Activated CD4-positive, alpha-beta T cell treated with anti-CD3 and anti-CD28 coated beads, Interleukin-2, amount 10 ng/mL, durations not matched to agents 7 days and 5 days (primary cell): Measurements from ENCODE around the gene IL25. TPM values are rescaled to one million over a fixed set of nuclear protein-coding genes. Genes with fewer than 3 reads are reported as not detected.
"Not testable (repeated sequence)": the region's sequence is repeated elsewhere in the genome, so short reads cannot be mapped to it uniquely, and the experiment has no call there.

Experiments used
- CTCF ChIA-PET: fragments of 350-600 bp; sonication (Branson Sonifier 250); formaldehyde crosslinking; loops from one replicate; lab custom pipeline; 2021; ENCODE audit warnings: antibody characterized with exemption; lab: Charles Lee
- POLR2A ChIA-PET: fragments of 350-600 bp; sonication (Branson Sonifier 250); formaldehyde crosslinking; loops from one replicate; lab custom pipeline; 2021; ENCODE audit warnings: antibody characterized with exemption; lab: Charles Lee
- DNase-seq: peaks from one replicate; pipeline ENCODE4 v3.0.0-alpha.2; 2020
- H3K27ac Mint-ChIP-seq: one replicate; pipeline ENCODE4 v1.8.0; 2021; ENCODE audit warnings: mild to moderate bottlenecking, moderate library complexity, mixed read lengths
- H3K27me3 Mint-ChIP-seq: one replicate; pipeline ENCODE4 v1.8.0; 2021; ENCODE audit warnings: mixed read lengths
- H3K36me3 Mint-ChIP-seq: one replicate; pipeline ENCODE4 v1.8.0; 2021; ENCODE audit warnings: low read depth, mixed read lengths
- H3K4me1 Mint-ChIP-seq: one replicate; pipeline ENCODE4 v1.8.0; 2021; ENCODE audit warnings: mixed read lengths
- H3K4me3 Mint-ChIP-seq: one replicate; pipeline ENCODE4 v1.8.0; 2021; ENCODE audit warnings: mild to moderate bottlenecking, moderate library complexity, mixed read lengths
- H3K9me3 Mint-ChIP-seq: one replicate; pipeline ENCODE4 v1.8.0; 2021; ENCODE audit warnings: mixed read lengths
- total RNA-seq, 2 experiments: library from RNA; stranded (reverse); gene quantifications; one replicate each; pipeline ENCODE4 v1.2.3, GENCODE V29; 2021

IL25 gene
- total RNA-seq, 2 experiments from 2014 or later, result not detected

- H3K4me3 Mint-ChIP-seq, result no peak overlapping the region
- no peaks in the 10 kb centered on the region for H3K36me3 Mint-ChIP-seq
- H3K9me3 Mint-ChIP-seq, result no peaks in the 10 kb centered on the region
- POLR2A ChIA-PET, result no interaction called here
- H3K27me3 Mint-ChIP-seq, result peaks cover 3% of the 10 kb centered on the region
- H3K4me1 Mint-ChIP-seq, result no peaks in the 10 kb centered on the region
- CTCF ChIA-PET, result interaction anchor here (0.6 to 3.0 kb wide), 20 partner anchors 9 to 260 kb away, joined by 3 to 14 read pairs (median 4); partner anchors contain the start of genes PABPN1 and SLC22A17
- no peak overlapping the region for H3K27ac Mint-ChIP-seq
- no peak for DNase-seq
These were observed 7.7 kb downstream of the IL25 start for GRCh38 chr14:23380197-23380914.

- ChIA-PET POLR2A (no interaction called here), CTCF (interaction anchor here (0.7 to 3.0 kb wide), 9 partner anchors 8 to 60 kb away, joined by 3 to 14 read pairs (median 5); partner anchors contain the start of gene PABPN1)
- Mint-ChIP-seq H3K36me3 (no peaks in the 10 kb centered on the region), H3K27me3 (peaks cover 3% of the 10 kb centered on the region), H3K27ac (no peak overlapping the region), H3K4me3 (no peak overlapping the region), H3K4me1 (no peaks in the 10 kb centered on the region), H3K9me3 (no peaks in the 10 kb centered on the region)
- DNase-seq, result no peak
These were observed 8.4 kb downstream of the IL25 start for GRCh38 chr14:23380976-23381375.

GRCh38 chr14:23381871-23382270 is 9.3 kb downstream of the IL25 start:
- no peak overlapping the region for H3K27ac Mint-ChIP-seq
- peaks cover 3% of the 10 kb centered on the region for H3K27me3 Mint-ChIP-seq
- H3K4me1 Mint-ChIP-seq, result no peaks in the 10 kb centered on the region
- H3K9me3 Mint-ChIP-seq, result no peaks in the 10 kb centered on the region
- H3K36me3 Mint-ChIP-seq, result no peaks in the 10 kb centered on the region
- DNase-seq, result no peak
- ChIA-PET CTCF (interaction anchor here (3.1 kb wide), 1 partner anchor 11 kb away, joined by 12 read pairs; no protein-coding TSS in a partner anchor), POLR2A (no interaction called here)
- no peak overlapping the region for H3K4me3 Mint-ChIP-seq

GRCh38 chr14:23382276-23382675 is 9.7 kb downstream of the IL25 start:
- Mint-ChIP-seq H3K4me1 (no peaks in the 10 kb centered on the region), H3K27ac (no peak overlapping the region), H3K4me3 (no peak overlapping the region), H3K36me3 (no peaks in the 10 kb centered on the region), H3K27me3 (peaks cover 3% of the 10 kb centered on the region), H3K9me3 (no peaks in the 10 kb centered on the region)
- ChIA-PET POLR2A (no interaction called here), CTCF (interaction anchor here (0.5 to 3.1 kb wide), 3 partner anchors 11 to 566 kb away, joined by 3 to 12 read pairs (median 4); no protein-coding TSS in a partner anchor)
- DNase-seq, result no peak

GRCh38 chr14:23382731-23383440 is 10.3 kb downstream of the IL25 start:
- no peak overlapping the region for H3K27ac Mint-ChIP-seq
- CTCF ChIA-PET, result interaction anchor here (0.5 to 3.1 kb wide), 5 partner anchors 10 to 566 kb away, joined by 3 to 12 read pairs (median 3); no protein-coding TSS in a partner anchor
- H3K27me3 Mint-ChIP-seq, result peaks cover 3% of the 10 kb centered on the region
- POLR2A ChIA-PET, result interaction anchor here (0.6 kb wide), 1 partner anchor 311 kb away, joined by 3 read pairs; no protein-coding TSS in a partner anchor
- no peaks in the 10 kb centered on the region for H3K4me1 Mint-ChIP-seq
- H3K36me3 Mint-ChIP-seq, result no peaks in the 10 kb centered on the region
- H3K4me3 Mint-ChIP-seq, result no peak overlapping the region
- H3K9me3 Mint-ChIP-seq, result no peaks in the 10 kb centered on the region
- DNase-seq, result no peak

- Mint-ChIP-seq H3K27me3 (peaks cover 3% of the 10 kb centered on the region), H3K27ac (no peak overlapping the region), H3K9me3 (no peaks in the 10 kb centered on the region), H3K4me3 (no peak overlapping the region), H3K36me3 (no peaks in the 10 kb centered on the region), H3K4me1 (no peaks in the 10 kb centered on the region)
- ChIA-PET CTCF (interaction anchor here (0.8 to 3.1 kb wide), 2 partner anchors 9 to 30 kb away, joined by 3 to 12 read pairs; no protein-coding TSS in a partner anchor), POLR2A (no interaction called here)
- DNase-seq, result no peak
These were observed 11.9 kb downstream of the IL25 start for GRCh38 chr14:23384364-23385080.

DNA sequence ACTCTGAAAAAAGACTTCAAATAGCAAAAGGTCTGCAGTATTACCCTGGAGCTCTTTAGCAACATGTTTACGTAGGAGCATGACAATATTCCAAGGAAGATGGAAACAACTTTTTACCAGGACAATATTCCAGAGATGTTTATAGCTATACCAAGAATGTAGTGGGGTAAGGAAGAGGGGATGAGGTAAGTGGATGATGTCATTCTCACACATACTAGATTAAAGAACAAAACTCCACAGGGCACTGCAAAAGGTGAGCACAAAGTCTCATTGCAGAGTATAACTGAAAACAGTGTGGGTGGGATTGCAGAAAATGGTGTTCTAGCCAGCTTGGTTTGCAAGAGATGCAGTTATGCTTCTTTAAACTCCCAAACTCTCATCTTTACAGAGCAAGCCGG is 12.6 kb downstream of the IL25 start:
- POLR2A ChIA-PET, result no interaction called here

GRCh38 chr14:23385642-23386265 is 13.1 kb downstream of the IL25 start:
- no peaks in the 10 kb centered on the region for H3K4me1 Mint-ChIP-seq
- ChIA-PET POLR2A (no interaction called here), CTCF (no interaction called here)
- DNase-seq, result no peak
- H3K9me3 Mint-ChIP-seq, result no peaks in the 10 kb centered on the region
- peaks cover 1% of the 10 kb centered on the region for H3K27me3 Mint-ChIP-seq
- no peak overlapping the region for H3K4me3 Mint-ChIP-seq
- H3K27ac Mint-ChIP-seq, result no peak overlapping the region
- H3K36me3 Mint-ChIP-seq, result no peaks in the 10 kb centered on the region

More for the DNA sequence above, 12.6 kb downstream of the IL25 start:
- CTCF ChIA-PET, result no interaction called here
- Mint-ChIP-seq H3K4me3 (no peak overlapping the region), H3K9me3 (no peaks in the 10 kb centered on the region), H3K27me3 (peaks cover 3% of the 10 kb centered on the region), H3K4me1 (no peaks in the 10 kb centered on the region), H3K27ac (no peak overlapping the region), H3K36me3 (no peaks in the 10 kb centered on the region)
- no peak for DNase-seq

DNA sequence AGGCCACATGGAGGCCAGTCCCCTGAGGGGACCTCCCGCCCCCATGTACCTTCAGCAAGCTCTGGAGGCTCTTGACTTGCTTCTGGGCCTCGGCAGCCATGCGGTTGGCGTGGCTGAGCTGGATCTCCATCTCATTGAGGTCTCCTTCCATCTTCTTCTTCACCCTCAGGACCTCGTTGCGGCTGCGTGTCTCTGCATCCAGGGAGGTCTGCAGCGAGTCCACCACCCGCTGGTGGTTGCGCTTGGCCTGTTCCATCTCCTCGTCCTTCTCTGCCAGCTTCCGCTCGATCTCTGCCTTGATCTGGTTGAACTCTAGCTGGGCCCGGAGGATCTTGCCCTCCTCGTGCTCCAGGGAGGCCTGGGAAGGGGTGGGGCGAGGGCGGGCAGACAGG is 13.7 kb downstream of the IL25 start:
- POLR2A ChIA-PET, H3K27ac Mint-ChIP-seq, H3K9me3 Mint-ChIP-seq, DNase-seq, H3K36me3 Mint-ChIP-seq, H3K4me3 Mint-ChIP-seq, CTCF ChIA-PET, H3K4me1 Mint-ChIP-seq, H3K27me3 Mint-ChIP-seq: not testable (repeated sequence)

GRCh38 chr14:23386999-23387398 is 14.4 kb downstream of the IL25 start:
- POLR2A ChIA-PET, result no interaction called here
- Mint-ChIP-seq H3K9me3 (no peaks in the 10 kb centered on the region), H3K27ac (no peak overlapping the region), H3K36me3 (no peaks in the 10 kb centered on the region), H3K4me3 (no peak overlapping the region), H3K4me1 (no peaks in the 10 kb centered on the region), H3K27me3 (peaks cover 3% of the 10 kb centered on the region)
- CTCF ChIA-PET, result no interaction called here
- DNase-seq, result no peak

DNA sequence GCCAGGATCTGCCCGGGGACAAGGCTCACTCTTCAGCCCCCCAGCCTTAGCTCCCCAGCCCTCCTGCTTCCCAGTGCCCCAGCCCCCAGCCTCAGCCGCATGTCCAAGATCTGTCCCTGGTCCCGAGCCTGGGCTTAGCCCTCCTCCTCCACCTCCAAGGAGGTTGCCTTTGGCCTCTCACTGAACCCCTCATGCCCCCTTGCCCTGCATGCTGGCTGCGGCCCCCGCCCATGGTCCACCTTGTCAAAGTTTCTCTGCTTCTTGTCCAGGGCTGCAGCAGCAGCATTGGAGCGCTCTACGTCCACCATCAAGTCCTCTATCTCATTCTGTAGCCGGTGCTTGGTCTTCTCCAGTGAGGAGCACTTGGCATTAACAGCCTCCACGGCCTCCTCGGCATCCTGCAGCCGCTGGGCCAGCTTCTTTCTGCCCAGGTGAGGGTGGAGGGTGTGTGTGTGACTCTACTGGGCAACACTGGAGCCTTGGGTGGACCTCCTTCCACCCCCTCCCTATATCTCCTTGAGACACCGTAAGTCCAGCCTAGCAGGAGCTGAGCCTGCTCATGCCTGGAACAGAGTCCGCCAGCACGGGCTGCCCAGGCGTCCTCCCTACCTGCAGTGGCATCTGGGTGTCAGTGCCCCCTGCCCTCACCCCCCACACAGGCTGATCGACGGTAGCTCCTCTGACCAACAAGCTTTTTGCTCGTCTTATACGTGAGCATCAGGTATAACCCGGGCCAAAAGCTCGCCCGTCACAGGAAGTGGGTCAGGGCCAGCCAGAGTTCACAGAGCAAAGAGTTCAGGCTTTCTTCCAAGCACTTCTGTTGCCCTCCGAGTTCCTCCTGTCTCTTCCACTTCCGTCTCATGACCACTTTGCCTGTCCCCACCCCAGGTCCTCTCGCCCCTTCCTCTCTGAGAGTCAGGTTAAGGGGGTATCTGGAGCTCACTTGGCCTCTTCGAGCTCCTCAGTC is 15.6 kb downstream of the IL25 start:
- no peaks in the 10 kb centered on the region for H3K9me3 Mint-ChIP-seq
- no peak for DNase-seq
- POLR2A ChIA-PET, result no interaction called here
- H3K36me3 Mint-ChIP-seq, result no peaks in the 10 kb centered on the region
- peaks cover 3% of the 10 kb centered on the region for H3K27me3 Mint-ChIP-seq
- H3K4me3 Mint-ChIP-seq, result no peak overlapping the region
- CTCF ChIA-PET, result interaction anchor here (0.6 to 1.5 kb wide), 4 partner anchors 8 to 236 kb away, joined by 3 read pairs; no protein-coding TSS in a partner anchor
- H3K4me1 Mint-ChIP-seq, result no peaks in the 10 kb centered on the region
- no peak overlapping the region for H3K27ac Mint-ChIP-seq
